Mesodermal cell (in vitro differentiated cells): ENCODE data around the gene CPNE7.
A peak's percentile ranks its signal among the peaks of the same experiment; 100 is the strongest.

Experiments used
- H3K27ac ChIP-seq: 2 replicates; pipeline ENCODE4 v1.7.0; 2013; ENCODE audit warnings: mild to moderate bottlenecking, low read depth, low read length, moderate library complexity; ENCODE audit not compliant: severe bottlenecking
- H3K36me3 ChIP-seq: 2 replicates; pipeline ENCODE4 v1.7.1; 2013; ENCODE audit warnings: mild to moderate bottlenecking, low read length, moderate library complexity; ENCODE audit not compliant: control insufficient read depth, insufficient read depth
- H3K4me1 ChIP-seq: one replicate; pipeline ENCODE4 v1.7.1; 2013; ENCODE audit warnings: mild to moderate bottlenecking, low read length; ENCODE audit not compliant: insufficient read depth, control insufficient read depth, poor library complexity, severe bottlenecking
- H3K4me3 ChIP-seq: 2 replicates; pipeline ENCODE4 v1.7.0; 2013; ENCODE audit warnings: low read length, control low read depth, mild to moderate bottlenecking; ENCODE audit not compliant: insufficient read depth, poor library complexity, severe bottlenecking; ENCODE audit errors: extremely low read depth
- H3K9me3 ChIP-seq: 2 replicates; pipeline ENCODE4 v1.7.1; 2013; ENCODE audit warnings: mild to moderate bottlenecking, low read length, moderate library complexity; ENCODE audit not compliant: control insufficient read depth
- WGBS, 2 experiments: methylation state at CpG; one replicate each; pipeline ENCODE4 v1.1.5; 2013; ENCODE audit warnings: missing lambda C conversion rate in 2 of 2; ENCODE audit not compliant: insufficient coverage in 2 of 2; 5-methylcytosine and 5-hydroxymethylcytosine counted together

The CPNE7 gene

DNA sequence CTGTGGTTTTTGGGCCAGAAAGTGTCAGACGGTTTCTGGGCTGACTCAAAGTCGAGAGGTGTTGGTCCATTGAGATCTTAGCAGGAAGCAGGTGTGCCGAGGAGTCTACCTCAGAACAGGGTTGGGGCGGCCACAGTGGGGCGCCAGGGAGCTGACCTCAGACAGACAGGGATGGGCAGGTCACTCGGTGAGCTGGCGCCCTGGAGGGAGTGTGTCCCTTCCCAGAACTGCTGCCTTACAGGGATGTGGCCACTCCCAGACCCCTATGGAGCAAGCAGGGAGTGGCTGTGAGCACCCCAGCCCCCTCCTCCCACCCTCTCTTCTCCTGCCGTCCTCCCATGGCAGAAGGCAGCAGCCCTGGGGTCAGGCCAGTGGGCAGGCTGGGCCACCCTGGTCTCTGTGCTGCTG lies 23.9 kb downstream of the CPNE7 start:
- Histone ChIP-seq H3K9me3 (no peaks in the 10 kb centered on the region), H3K4me3 (no peak overlapping the region), H3K4me1 (peaks cover 11% of the 10 kb centered on the region), H3K36me3 (no peaks in the 10 kb centered on the region), H3K27ac (no peak overlapping the region)
- 32 to 41% methylated on average over 7 of the region's 8 CpGs for WGBS, 2 experiments

DNA sequence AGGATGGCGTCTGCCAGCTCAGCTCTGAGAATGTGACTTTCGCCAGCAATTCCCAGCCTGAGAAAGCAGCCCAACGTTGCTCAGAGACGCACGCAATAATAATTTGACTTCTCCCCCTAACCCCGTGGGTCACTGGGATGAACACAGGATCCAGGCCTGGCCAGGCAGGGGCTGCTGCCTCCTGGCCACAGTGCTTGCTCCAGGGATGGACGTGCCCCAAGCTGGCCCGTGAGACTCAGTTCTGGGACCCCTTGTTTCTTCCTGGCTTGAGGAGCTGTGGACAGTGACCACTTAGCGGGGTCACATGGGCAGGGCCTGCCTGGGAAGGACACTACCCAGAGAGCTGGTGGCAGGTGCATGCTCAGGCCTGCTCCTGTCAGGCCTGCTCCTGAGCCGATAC lies 24.3 kb downstream of the CPNE7 start:
- Histone ChIP-seq H3K9me3 (no peaks in the 10 kb centered on the region), H3K36me3 (no peaks in the 10 kb centered on the region), H3K4me1 (peaks cover 11% of the 10 kb centered on the region), H3K4me3 (no peak overlapping the region), H3K27ac (no peak overlapping the region)
- 90 to 91% methylated on average over 5 to 10 of the region's 10 CpGs for WGBS, 2 experiments

DNA sequence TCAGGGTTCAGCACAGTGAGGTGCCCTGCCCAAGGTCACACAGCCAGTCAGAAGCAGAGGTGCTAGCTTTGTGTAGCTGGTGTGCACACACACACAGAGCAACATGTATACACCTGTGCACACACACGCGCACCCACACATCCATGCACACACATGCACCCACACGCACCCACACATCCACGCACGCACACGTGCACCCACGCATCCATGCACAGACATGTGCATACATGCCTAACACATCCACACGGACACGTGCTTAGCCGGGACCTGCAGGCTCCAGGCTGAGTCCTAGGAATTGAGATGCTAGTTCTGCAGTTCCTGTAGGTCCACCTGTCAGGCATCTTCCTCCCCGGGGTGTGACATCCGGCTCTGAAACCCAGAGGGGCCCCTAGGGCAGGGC lies 24.9 kb downstream of the CPNE7 start:
- WGBS, 2 experiments = 91 to 96% methylated on average over 9 to 12 of the region's 12 CpGs
- H3K9me3 ChIP-seq = no peaks in the 10 kb centered on the region

GRCh38 chr16:89600956-89601355 lies 25.4 kb downstream of the CPNE7 start:
- WGBS, 2 experiments = 90 to 91% methylated on average over 5 to 6 of the region's 8 CpGs
- H3K27ac ChIP-seq = no peak overlapping the region
- H3K4me3 ChIP-seq = no peak overlapping the region
- peaks cover 11% of the 10 kb centered on the region for H3K4me1 ChIP-seq
- no peaks in the 10 kb centered on the region for H3K36me3 ChIP-seq
- no peaks in the 10 kb centered on the region for H3K9me3 ChIP-seq

More for the DNA sequence above, 24.9 kb downstream of the CPNE7 start:
- no peak overlapping the region for H3K4me3 ChIP-seq
- no peak overlapping the region for H3K27ac ChIP-seq
- H3K4me1 ChIP-seq = peaks cover 11% of the 10 kb centered on the region
- no peaks in the 10 kb centered on the region for H3K36me3 ChIP-seq

GRCh38 chr16:89601906-89602272 lies 26.3 kb downstream of the CPNE7 start:
- H3K4me1 ChIP-seq = peaks cover 11% of the 10 kb centered on the region
- H3K9me3 ChIP-seq = no peaks in the 10 kb centered on the region
- H3K4me3 ChIP-seq = no peak overlapping the region
- WGBS, 2 experiments = 66 to 67% methylated on average over 21 to 22 of the region's 22 CpGs
- H3K27ac ChIP-seq = peak overlapping the region; percentile 62
- no peaks in the 10 kb centered on the region for H3K36me3 ChIP-seq

GRCh38 chr16:89602273-89602951 lies 26.9 kb downstream of the CPNE7 start:
- WGBS, 2 experiments = 2 to 10% methylated on average over 8 to 18 of the region's 22 CpGs
- no peaks in the 10 kb centered on the region for H3K36me3 ChIP-seq
- H3K4me3 ChIP-seq = no peak overlapping the region
- H3K27ac ChIP-seq = peak overlapping the region; percentile 62
- H3K4me1 ChIP-seq = peaks cover 11% of the 10 kb centered on the region
- H3K9me3 ChIP-seq = no peaks in the 10 kb centered on the region

DNA sequence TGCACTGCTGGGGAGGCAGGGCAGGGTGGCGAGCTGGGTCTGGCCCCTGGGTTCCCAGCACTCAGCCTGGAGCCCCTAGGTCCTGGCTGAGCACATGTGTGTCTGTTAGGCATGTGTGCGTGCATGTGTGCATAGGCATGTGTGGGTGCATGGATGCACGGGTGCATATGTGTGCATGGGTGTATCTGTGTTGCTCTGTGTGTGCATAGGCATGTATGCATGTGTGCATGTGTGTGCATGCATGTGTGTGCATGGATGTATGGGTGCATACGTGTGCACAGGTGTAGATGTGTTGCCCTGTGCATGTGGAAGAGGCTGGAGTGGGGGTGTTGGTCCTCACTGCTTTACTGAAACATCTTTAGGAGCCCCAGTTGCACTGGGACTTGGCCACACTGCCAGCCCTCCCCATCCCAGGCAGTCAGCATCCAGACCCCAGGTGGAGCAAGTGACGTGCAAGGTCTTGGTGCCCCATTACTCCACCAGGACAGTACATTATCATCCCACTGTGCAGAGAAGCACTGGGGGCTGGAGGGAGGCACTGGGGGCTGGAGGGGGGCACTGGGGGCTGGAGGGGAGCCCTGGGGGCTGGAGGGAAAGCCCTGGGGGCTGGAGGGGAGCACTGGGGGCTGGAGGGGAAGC lies 27.5 kb downstream of the CPNE7 start:
- WGBS, 2 experiments = 62 to 77% methylated on average over 4 of the region's 5 CpGs
- H3K4me1 ChIP-seq = peaks cover 14% of the 10 kb centered on the region
- H3K4me3 ChIP-seq = no peak overlapping the region
- peak overlapping the region; percentile 62 for H3K27ac ChIP-seq
- H3K9me3 ChIP-seq = no peaks in the 10 kb centered on the region
- H3K36me3 ChIP-seq = no peaks in the 10 kb centered on the region

- Histone ChIP-seq H3K27ac (no peak overlapping the region), H3K9me3 (no peaks in the 10 kb centered on the region), H3K4me1 (peaks cover 14% of the 10 kb centered on the region), H3K36me3 (no peaks in the 10 kb centered on the region), H3K4me3 (no peak overlapping the region)
- WGBS, 2 experiments = 87 to 94% methylated on average over 14 to 16 of the region's 16 CpGs
Measured at GRCh38 chr16:89604764-89605163, 29.2 kb downstream of the CPNE7 start.

DNA sequence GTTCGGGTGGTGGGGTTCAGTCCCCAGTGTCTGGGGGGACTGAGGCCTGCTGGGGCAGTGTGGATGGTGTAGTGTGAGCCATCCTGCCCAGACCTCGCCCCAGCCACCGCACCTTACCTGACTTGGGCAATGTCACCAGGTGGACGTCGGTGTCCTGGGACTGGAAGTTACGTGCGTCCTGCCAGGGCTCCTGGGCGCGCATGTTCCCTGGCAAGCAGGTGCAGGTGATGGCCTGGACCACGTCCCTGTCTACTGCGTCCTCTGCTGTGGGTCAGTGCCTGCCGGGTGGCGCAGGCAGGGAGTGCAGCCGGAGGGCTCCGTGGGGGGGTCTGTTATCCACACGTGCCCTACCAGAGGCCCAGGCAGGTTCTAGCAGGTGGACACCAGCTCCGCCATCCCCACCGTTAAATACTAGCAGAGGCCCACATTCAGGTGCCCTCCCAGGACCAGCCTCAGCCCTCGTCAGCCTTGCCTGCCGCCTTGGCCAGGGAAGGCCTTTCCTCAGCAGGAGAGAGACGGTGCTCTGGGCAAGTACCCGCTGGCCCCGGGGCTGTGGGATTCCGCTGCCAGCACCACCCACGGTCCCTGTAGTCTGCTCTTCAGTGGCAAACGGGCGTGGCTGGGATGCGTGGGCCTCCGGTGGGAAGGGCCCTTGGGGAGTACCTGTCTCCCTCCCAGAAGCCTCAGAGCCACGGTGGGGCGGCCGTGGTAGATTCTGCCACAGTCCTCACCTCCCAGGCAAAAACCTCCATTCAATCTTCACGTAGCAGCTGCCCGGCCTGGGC lies 29.8 kb downstream of the CPNE7 start:
- 92 to 94% methylated on average over 33 to 34 of the region's 34 CpGs for whole genome bisulfite sequencing, 2 experiments
- Histone ChIP-seq H3K9me3 (no peaks in the 10 kb centered on the region), H3K27ac (no peak overlapping the region)

DNA sequence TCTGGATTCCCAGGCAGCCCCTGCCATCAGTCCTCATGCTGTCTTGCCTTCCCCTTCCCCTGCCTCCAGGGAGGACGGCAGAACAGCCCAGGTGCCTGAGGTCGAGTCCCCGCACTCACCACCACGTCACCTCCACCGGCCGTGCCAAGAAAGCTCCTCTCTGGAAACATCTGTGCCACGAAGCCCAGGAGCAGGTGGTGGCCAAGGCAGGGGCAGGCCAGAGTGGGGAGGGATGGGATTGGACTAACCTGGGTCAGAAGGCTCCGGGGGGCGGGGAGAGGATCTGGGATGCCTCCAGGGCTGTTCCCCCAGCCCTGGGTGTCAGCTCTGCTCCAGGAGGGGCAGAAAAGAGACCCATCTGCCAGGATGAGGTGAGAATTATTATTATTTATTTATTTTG lies 30.4 kb downstream of the CPNE7 start:
- WGBS, 2 experiments = 86 to 87% methylated on average over 9 of the region's 9 CpGs
- Histone ChIP-seq H3K9me3 (no peaks in the 10 kb centered on the region), H3K4me3 (no peak overlapping the region), H3K27ac (no peak overlapping the region), H3K36me3 (no peaks in the 10 kb centered on the region), H3K4me1 (peaks cover 12% of the 10 kb centered on the region)

More for the DNA sequence above, 29.8 kb downstream of the CPNE7 start:
- peaks cover 12% of the 10 kb centered on the region for H3K4me1 ChIP-seq
- H3K4me3 ChIP-seq = no peak overlapping the region
- no peaks in the 10 kb centered on the region for H3K36me3 ChIP-seq
